GM19035 (cell line): Measurements from ENCODE around the gene SERGEF.

Source experiments
- ATAC-seq: cut with Tn5 transposase; IDR thresholded peaks from one replicate; pipeline ENCODE4 v1.9.1; 2021; ENCODE audit not compliant: unreplicated experiment

The SERGEF gene

GRCh38 chr11:17954395-17955252 is 58.2 kb downstream of the SERGEF start:
- no peak for ATAC-seq

DNA sequence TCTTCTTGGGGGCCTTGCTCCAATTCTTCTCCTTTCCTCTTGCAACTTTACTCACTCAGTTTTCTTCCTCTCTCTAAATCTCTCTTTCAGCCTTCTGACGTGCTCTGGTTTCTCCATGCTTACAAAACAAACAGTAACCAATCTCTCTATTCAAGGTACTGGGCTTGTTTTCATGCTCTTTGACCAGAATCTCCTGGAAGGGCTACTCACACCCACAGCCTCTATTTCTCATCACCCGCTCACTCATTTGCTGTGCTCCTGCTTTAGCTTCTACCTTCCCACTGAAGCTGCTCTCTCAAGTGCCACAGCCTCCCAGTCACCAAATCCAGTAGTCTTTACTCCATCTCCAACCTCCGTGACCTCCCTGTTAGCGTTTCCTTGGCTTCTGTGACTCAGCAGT is 60.4 kb downstream of the SERGEF start:
- ATAC-seq = no peak

GRCh38 chr11:17951685-17952388 is 61.0 kb downstream of the SERGEF start:
- no peak for ATAC-seq

DNA sequence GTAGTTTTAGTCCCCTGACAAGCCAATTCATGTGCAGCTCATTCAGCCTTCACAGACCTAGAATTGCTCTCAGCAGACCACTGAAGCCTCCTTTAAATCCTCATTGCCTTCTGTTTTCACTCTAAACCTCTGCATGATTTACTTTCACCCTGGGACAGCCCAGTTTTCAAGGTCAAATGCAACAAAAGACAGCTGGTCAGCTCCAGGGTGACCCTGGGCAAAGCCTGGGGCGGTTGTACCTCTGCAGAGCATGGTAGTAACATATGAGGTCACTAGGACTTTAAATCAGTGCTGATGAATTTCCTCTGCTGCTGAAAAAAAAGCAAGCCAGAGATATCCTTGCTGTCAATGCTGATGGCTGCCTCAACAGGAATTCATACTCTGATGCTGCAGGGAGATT is 62.2 kb downstream of the SERGEF start:
- ATAC-seq = no peak

- ATAC-seq = no peak
Observed at GRCh38 chr11:17948296-17948695, 64.6 kb downstream of the SERGEF start.

GRCh38 chr11:17939542-17939941 is 73.3 kb downstream of the SERGEF start:
- ATAC-seq = no peak

- ATAC-seq = no peak
Observed at GRCh38 chr11:17936790-17937189, 76.1 kb downstream of the SERGEF start.

DNA sequence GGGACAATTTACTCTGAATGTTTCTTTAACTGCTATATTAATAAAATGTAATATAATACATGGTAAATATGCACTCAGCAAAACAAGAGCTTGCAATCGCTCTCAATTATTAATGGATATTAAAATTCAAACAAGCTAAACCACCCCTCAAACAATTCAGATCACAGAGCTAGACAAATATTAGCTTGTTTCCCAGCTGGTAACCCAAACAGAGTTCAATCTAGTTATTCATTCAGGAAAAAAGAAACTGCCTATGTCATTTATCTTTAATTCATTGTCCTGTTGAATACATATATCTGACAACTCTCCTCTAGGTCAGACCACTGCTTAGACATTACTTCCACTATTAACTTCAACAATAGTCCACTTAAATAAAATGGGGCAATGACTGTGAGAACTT is 78.7 kb downstream of the SERGEF start:
- no peak for ATAC-seq

GRCh38 chr11:17933708-17934107 is 79.1 kb downstream of the SERGEF start:
- no peak for ATAC-seq

- no peak for ATAC-seq
Observed at GRCh38 chr11:17932472-17932871, 80.4 kb downstream of the SERGEF start.

GRCh38 chr11:17931595-17931994 is 81.3 kb downstream of the SERGEF start:
- no peak for ATAC-seq

GRCh38 chr11:17930544-17931125 is 82.2 kb downstream of the SERGEF start:
- no peak for ATAC-seq

DNA sequence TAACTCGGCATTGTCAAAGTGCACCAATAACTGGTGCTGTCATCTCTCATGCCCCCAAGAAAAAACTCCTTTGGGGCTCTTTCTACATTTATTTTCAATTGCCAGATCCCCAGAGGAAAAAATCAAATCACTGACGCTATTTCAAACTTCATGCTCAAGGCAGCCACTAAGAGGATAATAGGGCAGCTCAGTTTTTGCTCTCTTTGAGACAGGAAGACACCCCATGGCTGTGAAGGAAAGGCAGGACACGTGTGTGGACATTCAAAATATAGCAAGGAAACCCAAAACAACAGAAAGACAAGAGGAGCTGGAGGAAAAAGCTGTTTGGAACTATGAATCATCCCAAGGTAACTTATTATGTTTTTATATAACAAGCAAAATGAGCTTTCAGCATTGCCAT is 83.7 kb downstream of the SERGEF start:
- no peak for ATAC-seq

DNA sequence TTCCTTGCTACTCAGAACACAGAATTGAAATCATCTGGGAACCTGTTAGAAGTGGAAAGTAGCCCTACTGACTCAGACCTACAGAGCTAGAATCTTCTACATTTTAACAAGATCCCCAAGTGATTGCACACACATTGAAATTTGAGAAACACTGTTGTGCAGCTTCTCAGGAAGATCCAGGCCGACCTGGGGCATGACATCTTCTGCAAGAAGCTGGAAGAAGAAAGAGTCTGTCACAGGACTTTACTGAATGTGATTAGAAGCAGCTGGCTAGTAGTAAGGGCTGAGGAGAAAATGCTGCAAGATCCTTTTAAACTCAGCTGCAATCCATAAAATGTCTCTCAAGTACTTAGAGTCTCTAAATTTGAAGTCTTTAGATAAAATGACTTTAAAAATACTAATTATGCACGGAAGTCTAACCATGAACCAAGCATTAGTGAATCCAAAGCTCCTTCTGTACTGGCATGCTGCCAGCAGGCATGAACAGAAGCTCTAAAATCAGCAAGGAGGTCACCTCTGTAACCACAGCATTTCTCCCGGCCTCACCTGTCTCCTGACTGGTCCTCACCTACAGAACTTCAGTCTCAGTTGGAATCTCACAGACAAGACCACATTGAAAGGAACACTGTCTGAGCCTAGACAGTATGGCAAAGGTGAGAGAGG is 85.0 kb downstream of the SERGEF start:
- ATAC-seq = no peak

- ATAC-seq = no peak
Observed at GRCh38 chr11:17927041-17927440, 85.8 kb downstream of the SERGEF start.

DNA sequence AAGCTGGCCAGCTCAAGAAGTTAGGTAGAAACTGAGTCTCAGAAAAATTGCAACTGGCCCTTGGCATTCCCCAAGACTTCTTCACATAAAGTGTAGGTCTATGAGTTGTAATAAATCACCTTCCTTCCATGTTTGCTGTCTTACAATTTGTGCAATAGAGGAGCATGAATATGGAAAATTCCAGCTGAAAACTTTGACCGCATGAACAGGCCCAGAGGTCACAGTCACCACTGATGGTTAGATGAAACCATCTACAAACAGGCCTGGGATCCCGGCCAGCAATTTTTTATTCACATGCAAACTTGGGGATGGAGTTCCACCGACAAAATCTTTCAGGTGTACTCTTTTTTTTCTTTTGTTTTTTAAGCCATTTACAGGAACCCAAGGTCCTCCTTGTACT is 88.1 kb downstream of the SERGEF start:
- ATAC-seq = no peak

DNA sequence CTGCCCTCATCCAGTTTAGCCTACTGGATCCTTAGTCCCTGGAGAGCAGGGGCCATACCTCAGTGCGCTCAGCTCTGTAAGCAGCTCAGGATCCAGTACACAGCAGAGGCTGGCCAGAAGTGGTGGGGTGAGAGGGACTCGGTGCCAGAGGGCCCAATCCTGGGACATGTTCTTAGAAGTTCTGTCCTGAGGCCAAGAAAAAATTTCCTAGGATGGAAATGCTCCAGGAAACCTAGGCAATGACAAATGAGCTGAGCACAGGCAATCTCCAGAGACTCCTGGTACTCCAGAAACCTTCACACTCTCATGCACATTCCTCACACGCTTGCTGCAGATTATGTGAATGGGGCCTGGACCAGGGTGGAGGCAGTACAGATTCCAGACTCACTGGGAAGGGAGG is 89.6 kb downstream of the SERGEF start:
- ATAC-seq = no peak

DNA sequence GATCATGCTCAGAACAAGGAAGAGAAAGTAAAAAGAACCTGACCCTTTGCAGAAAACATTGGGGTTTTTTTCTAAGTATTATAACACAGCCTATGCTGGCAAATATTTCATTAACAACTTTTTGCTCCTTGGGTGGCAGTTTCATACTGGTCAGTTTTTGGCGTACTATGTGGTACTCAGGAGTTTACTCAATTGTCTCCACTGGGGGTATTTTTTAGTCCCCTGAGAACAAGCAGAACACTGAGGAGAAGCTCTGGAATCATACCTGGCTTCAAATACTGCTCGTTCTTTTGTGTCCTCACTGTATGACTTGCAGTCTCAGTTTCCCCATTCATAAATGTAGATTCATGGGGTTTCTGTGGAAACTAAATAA is 90.4 kb downstream of the SERGEF start:
- no peak for ATAC-seq

DNA sequence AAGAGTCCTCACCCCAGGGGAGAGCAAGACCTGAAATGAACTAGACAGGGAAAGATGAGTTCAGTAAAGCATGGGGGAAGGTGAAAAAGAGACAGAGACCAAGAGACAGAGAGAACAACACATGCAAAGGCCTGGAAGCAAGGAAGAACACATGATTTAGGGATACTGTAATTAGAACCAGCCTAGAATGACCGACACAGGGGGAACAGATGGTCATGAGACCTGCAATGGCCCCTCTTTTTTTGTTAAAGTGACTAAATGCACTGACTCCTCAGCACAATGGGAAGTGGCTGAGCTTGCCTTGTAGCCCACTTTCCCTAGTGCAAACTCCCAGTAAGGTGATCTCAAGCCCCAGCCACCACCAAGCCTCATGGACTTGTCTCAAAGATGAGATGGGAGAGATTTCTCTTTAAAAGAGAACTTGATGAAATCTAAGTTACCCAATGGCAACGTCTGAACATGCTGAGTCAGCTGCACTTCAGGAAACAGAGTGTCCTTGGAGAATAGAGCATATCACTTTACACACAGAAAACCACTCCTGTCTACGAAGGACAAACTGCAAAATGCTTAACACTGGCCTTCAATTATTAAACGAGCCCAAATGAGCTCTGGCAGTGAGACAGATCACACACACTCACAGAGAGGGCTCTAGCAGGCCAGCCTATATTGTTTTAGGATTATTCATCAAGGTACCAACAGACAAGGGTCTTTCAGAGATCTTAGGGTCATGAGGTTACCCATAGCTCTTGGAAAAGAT is 91.0 kb downstream of the SERGEF start:
- ATAC-seq = no peak

DNA sequence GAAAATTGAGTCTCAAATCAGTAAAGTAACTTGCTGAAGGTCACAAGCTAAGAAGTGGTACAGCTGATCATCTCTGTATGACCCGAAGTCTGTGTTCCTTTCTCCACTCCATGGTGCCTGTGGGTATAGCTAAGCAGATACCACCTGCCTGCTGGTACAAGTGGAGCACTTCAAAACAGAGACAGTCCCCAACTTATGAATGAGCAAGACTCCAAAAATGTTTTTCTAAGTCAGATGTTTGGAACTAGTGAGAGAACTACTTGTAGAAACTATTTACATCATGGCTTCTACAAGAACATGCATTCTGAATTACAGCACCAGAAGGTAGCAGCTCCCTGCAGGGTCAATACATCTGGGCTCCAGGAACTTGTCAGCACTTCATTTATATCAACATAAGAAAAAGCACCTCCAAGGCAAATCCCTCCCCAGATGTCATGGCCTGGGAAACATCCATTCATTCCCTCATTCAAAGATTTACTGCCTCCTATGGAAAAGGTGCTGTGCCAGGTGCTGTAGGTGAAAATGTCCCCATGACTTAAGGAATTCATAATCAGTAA is 94.7 kb downstream of the SERGEF start:
- no peak for ATAC-seq

DNA sequence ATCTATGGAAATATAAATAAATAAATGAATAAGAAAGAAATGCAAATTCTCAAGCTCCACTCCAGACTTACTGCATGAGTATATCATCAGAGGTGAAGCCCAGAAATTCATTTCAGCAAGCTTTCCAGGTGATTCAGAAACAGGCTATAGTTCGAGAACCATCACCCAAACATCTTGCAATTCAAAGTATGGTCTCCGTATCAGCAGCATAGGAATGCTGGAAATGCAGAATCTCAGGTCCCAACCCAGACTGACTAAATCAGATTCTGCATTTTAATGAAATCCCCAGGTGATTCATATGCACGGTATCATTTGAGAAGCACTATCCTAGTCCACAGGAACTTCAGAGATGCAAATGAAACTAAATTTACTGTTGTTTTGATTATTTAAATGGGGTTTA is 95.3 kb downstream of the SERGEF start:
- ATAC-seq = no peak
